ENCODE data around the gene PSMD3. TPM values are rescaled to one million over a fixed set of nuclear protein-coding genes. Genes with fewer than 3 reads are reported as not detected.

Gene PSMD3
- total RNA-seq, 1 donor from 2014 or later: 93.1 TPM

DNA sequence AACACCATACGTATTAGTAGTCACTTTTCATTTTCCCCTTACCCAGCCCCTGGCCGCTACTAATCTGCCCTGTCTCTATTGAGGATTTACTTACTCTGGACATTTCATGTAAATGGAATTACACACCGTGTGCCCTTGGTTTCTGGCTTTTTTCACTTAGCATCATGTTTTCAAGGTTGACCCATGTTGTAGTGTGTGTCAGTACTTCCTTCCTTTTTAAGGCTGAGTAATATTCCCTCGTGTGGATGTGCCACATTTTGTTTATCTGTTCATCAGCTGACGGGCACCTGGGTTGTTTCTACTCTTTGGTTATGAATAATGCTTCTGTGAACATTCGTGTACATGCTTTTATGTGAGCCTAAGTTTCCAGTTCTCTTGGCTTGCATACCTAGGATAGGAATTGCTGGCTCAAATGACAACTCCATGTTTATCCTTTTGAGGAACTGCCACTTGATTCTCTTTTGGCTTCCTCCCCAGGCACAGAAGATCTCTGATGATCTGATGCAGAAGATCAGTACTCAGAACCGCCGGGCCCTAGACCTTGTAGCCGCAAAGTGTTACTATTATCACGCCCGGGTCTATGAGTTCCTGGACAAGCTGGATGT is 7.7 kb downstream of the PSMD3 start:
- H3K9me3 ChIP-seq: no peaks in the 10 kb centered on the region
- intact Hi-C loops (cut with DNase I): no loop called here

DNA sequence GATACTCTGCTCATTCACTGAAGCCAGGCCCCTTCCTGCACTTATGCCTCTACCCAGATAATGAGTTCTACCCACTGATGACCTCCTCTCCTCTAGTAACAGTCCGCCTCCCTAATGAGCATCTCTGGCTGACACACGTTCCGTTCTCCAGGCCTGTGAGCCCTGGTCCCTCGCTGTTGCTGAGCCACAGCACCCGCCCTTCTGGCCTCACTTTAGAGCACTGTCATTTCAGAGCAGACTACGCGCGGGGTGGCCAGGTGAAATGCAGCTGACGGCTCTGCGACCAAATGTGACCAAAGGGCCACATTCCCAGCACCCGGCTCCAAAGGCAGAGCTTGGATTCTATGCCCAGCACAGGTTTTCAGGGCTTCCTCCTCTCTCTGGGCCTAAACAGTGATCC is 13.8 kb downstream of the PSMD3 start:
- no peaks in the 10 kb centered on the region for H3K27me3 ChIP-seq
- intact Hi-C loops (cut with DNase I): no loop called here
- no peak overlapping the region for H3K27ac ChIP-seq
- H3K4me3 ChIP-seq: no peak overlapping the region
- H3K9me3 ChIP-seq: no peaks in the 10 kb centered on the region
- H3K36me3 ChIP-seq: peaks cover 85 to 87% of the 10 kb centered on the region in 2 donors
- DNase-seq (ENCODE audit: low spot score in 2 of 2): no peak
- TF ChIP-seq, protein P1, sequence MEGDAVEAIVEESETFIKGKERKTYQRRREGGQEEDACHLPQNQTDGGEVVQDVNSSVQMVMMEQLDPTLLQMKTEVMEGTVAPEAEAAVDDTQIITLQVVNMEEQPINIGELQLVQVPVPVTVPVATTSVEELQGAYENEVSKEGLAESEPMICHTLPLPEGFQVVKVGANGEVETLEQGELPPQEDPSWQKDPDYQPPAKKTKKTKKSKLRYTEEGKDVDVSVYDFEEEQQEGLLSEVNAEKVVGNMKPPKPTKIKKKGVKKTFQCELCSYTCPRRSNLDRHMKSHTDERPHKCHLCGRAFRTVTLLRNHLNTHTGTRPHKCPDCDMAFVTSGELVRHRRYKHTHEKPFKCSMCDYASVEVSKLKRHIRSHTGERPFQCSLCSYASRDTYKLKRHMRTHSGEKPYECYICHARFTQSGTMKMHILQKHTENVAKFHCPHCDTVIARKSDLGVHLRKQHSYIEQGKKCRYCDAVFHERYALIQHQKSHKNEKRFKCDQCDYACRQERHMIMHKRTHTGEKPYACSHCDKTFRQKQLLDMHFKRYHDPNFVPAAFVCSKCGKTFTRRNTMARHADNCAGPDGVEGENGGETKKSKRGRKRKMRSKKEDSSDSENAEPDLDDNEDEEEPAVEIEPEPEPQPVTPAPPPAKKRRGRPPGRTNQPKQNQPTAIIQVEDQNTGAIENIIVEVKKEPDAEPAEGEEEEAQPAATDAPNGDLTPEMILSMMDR (IDR thresholded peaks at IDR 0.05): no peak
- no peaks in the 10 kb centered on the region for H3K4me1 ChIP-seq

More for the DNA sequence above, 7.7 kb downstream of the PSMD3 start:
- H3K36me3 ChIP-seq: peaks cover 91 to 93% of the 10 kb centered on the region in 2 donors
- H3K27me3 ChIP-seq: no peaks in the 10 kb centered on the region
- TF ChIP-seq, protein P1 (IDR thresholded peaks at IDR 0.05): no peak
- no peak overlapping the region for H3K4me3 ChIP-seq
- H3K4me1 ChIP-seq: no peaks in the 10 kb centered on the region
- DNase-seq (ENCODE audit: low spot score in 2 of 2): no peak
- H3K27ac ChIP-seq: no peak overlapping the region

DNA sequence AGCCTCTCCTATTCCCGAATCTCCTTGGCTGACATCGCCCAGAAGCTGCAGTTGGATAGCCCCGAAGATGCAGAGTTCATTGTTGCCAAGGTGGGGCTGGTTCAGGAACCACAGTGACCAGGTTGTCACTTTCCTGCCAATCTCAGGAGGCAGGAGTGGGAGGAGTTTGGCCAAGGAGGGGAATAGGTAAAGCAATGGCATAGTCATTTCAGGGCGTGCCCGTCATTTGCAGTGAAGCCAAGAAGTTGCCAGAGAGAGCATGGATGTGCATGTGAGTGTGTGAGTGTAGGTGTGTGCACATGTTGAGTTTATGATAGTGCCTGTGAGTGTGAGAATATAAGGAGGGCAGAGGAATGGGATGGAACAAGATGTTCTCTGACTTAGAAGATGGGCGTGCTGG is 14.8 kb downstream of the PSMD3 start:
- DNase-seq (ENCODE audit: low spot score in 2 of 2): no peak
- no peaks in the 10 kb centered on the region for H3K9me3 ChIP-seq
- no peak overlapping the region for H3K27ac ChIP-seq
- H3K27me3 ChIP-seq: no peaks in the 10 kb centered on the region
- no peaks in the 10 kb centered on the region for H3K4me1 ChIP-seq
- no peak overlapping the region for H3K4me3 ChIP-seq
- TF ChIP-seq, protein P1 (IDR thresholded peaks at IDR 0.05): no peak
- peaks cover 75 to 77% of the 10 kb centered on the region in 2 donors for H3K36me3 ChIP-seq
- intact Hi-C loops (cut with DNase I): no loop called here

DNA sequence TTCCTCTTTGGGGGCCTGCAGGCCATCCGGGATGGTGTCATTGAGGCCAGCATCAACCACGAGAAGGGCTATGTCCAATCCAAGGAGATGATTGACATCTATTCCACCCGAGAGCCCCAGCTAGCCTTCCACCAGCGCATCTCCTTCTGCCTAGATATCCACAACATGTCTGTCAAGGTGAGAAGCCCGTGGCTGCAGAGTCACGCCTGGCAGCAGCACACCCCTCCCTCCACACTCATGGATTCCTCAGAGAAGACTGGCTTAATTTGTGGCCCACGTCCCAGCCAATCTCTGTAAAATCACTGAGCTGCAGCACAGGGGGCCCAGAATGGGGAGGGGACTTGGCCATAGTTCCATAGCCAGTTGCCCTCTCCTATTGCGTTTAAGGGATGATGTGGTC is 15.6 kb downstream of the PSMD3 start:
- Histone ChIP-seq H3K9me3 (no peaks in the 10 kb centered on the region), H3K27me3 (no peaks in the 10 kb centered on the region), H3K36me3 (peaks cover 68 to 70% of the 10 kb centered on the region in 2 donors), H3K4me1 (no peaks in the 10 kb centered on the region), H3K4me3 (no peak overlapping the region), H3K27ac (no peak overlapping the region)
- TF ChIP-seq, protein P1 (IDR thresholded peaks at IDR 0.05): no peak
- no peak for DNase-seq (ENCODE audit: low spot score in 2 of 2)
- intact Hi-C loops (cut with DNase I): no loop called here

DNA sequence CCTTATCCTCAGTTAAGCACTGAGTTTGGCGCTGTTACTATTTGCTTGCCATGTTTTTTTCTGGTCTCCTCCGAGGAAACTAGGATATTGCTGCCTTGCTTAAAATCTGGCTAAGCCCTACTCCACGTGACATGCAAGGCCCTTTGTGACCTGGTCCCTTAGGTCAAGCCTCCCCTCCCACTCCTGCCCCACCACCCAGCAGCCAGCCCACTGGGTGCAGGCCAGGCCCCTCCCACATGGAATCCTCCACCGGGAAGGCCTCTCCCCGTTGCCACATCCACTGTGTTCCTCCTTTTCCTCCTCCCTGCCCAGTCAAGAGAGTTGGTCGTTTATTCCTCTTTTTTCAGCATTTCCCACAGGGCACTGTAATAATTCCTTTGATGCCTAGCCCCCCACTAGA is 16.2 kb downstream of the PSMD3 start:
- intact Hi-C loops (cut with DNase I): no loop called here
- H3K27ac ChIP-seq: no peak overlapping the region
- DNase-seq (ENCODE audit: low spot score in 2 of 2): no peak
- no peaks in the 10 kb centered on the region for H3K4me1 ChIP-seq
- no peak overlapping the region for H3K4me3 ChIP-seq
- H3K9me3 ChIP-seq: no peaks in the 10 kb centered on the region
- TF ChIP-seq, protein P1 (IDR thresholded peaks at IDR 0.05): no peak
- H3K27me3 ChIP-seq: no peaks in the 10 kb centered on the region
- H3K36me3 ChIP-seq: peaks cover 62 to 64% of the 10 kb centered on the region in 2 donors

DNA sequence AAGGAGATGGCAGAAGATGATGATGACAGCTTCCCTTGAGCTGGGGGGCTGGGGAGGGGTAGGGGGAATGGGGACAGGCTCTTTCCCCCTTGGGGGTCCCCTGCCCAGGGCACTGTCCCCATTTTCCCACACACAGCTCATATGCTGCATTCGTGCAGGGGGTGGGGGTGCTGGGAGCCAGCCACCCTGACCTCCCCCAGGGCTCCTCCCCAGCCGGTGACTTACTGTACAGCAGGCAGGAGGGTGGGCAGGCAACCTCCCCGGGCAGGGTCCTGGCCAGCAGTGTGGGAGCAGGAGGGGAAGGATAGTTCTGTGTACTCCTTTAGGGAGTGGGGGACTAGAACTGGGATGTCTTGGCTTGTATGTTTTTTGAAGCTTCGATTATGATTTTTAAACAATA is 16.9 kb downstream of the PSMD3 start:
- no peak for DNase-seq (ENCODE audit: low spot score in 2 of 2)
- no peak overlapping the region for H3K4me3 ChIP-seq
- TF ChIP-seq, protein P1 (IDR thresholded peaks at IDR 0.05): no peak
- H3K36me3 ChIP-seq: peaks cover 54 to 56% of the 10 kb centered on the region in 2 donors
- no peaks in the 10 kb centered on the region for H3K27me3 ChIP-seq
- no peaks in the 10 kb centered on the region for H3K9me3 ChIP-seq
- intact Hi-C loops (cut with DNase I): no loop called here
- no peaks in the 10 kb centered on the region for H3K4me1 ChIP-seq
- no peak overlapping the region for H3K27ac ChIP-seq
